Fibroblast of lung (primary cell): ENCODE data around the gene SLC27A4. TPM values are rescaled to one million over a fixed set of nuclear protein-coding genes. Genes with fewer than 3 reads are reported as not detected.

Experiments used
- DNase-seq, 2 donors: peaks; one replicate each; pipeline versions ENCODE4 v3.0.0 to v3.0.0-alpha.2; 2010; ENCODE audit warnings: low read depth in 2 of 2
- H2AFZ ChIP-seq: 2 replicates; pipeline ENCODE4 v1.5.1; 2012; ENCODE audit warnings: low read length, control low read depth, inconsistent platforms
- H3K27ac ChIP-seq: 2 replicates; pipeline ENCODE4 v1.5.1; 2011; ENCODE audit warnings: low read length, control low read depth; ENCODE audit not compliant: insufficient read depth
- H3K27me3 ChIP-seq: 2 replicates; pipeline ENCODE4 v1.5.1; 2011; ENCODE audit warnings: mild to moderate bottlenecking, low read length; ENCODE audit not compliant: control insufficient read depth, insufficient read depth
- H3K36me3 ChIP-seq: 2 replicates; pipeline ENCODE4 v1.5.1; 2011; ENCODE audit warnings: low read length; ENCODE audit not compliant: control insufficient read depth, insufficient read depth
- H3K4me1 ChIP-seq: 2 replicates; pipeline ENCODE4 v1.5.1; 2011; ENCODE audit warnings: low read length; ENCODE audit not compliant: control insufficient read depth, insufficient read depth; ENCODE audit errors: extremely low read depth
- H3K4me2 ChIP-seq: 2 replicates; pipeline ENCODE4 v1.5.1; 2011; ENCODE audit warnings: low read length, control low read depth; ENCODE audit not compliant: insufficient read depth; ENCODE audit errors: extremely low read depth
- H3K4me3 ChIP-seq, 4 experiments: fragments of 200-600 bp in 1 of 4; sonication (generic) in 1 of 4; replicated peaks in 1 of 4; 2 replicates each; pipeline ENCODE4 v1.5.1; 2011 to 2016; ENCODE audit warnings: low read length in 4 of 4, low read depth in 3 of 4, mild to moderate bottlenecking in 3 of 4, control low read depth in 2 of 4, inconsistent platforms in 1 of 4, mixed read lengths in 1 of 4; ENCODE audit not compliant: insufficient read depth in 1 of 4; ENCODE audit errors: control extremely low read depth in 1 of 4
- H3K79me2 ChIP-seq: 2 replicates; pipeline ENCODE4 v1.5.1; 2012; ENCODE audit warnings: mild to moderate bottlenecking, low read length, inconsistent platforms; ENCODE audit not compliant: control insufficient read depth, insufficient read depth
- H3K9ac ChIP-seq: 2 replicates; pipeline ENCODE4 v1.5.1; 2011; ENCODE audit warnings: mild to moderate bottlenecking, low read length, control low read depth; ENCODE audit not compliant: insufficient read depth
- H3K9me3 ChIP-seq: 2 replicates; pipeline ENCODE4 v1.5.1; 2012; ENCODE audit warnings: low read depth, low read length; ENCODE audit not compliant: control insufficient read depth, insufficient read depth
- H4K20me1 ChIP-seq: 2 replicates; pipeline ENCODE4 v1.5.1; 2011; ENCODE audit warnings: low read length; ENCODE audit not compliant: control insufficient read depth, insufficient read depth; ENCODE audit errors: extremely low read depth
- CTCF ChIP-seq, 2 donors: IDR thresholded peaks in 1 of 2; conservative IDR thresholded peaks in 1 of 2; 1 replicate in 1 of 2; 2 replicates in 1 of 2; pipeline ENCODE4 v1.5.1; 2011 to 2012; ENCODE audit warnings: low read length in 2 of 2, control low read depth in 1 of 2, inconsistent platforms in 1 of 2, low read depth in 1 of 2, mild to moderate bottlenecking in 1 of 2
- EZH2 ChIP-seq: IDR thresholded peaks from 2 replicates; pipeline ENCODE4 v1.5.1; 2012; ENCODE audit warnings: low read length, control low read depth, mild to moderate bottlenecking; ENCODE audit errors: missing control alignments
- polyA plus RNA-seq, 2 donors: library from polyadenylated mRNA; depleted of rRNA in 1 of 2; stranded (reverse) in 1 of 2; unstranded in 1 of 2; fragments of >200 nt; gene quantifications; 2 replicates each; pipeline ENCODE4 v1.2.1, GENCODE V29; 2011 to 2012; ENCODE audit warnings: missing spikeins in 1 of 2
- total RNA-seq: library from RNA; depleted of rRNA; stranded (reverse); fragments of >200 nt; gene quantifications from 2 replicates; pipeline ENCODE4 v1.2.1, GENCODE V29; 2014

Gene SLC27A4
- total and polyA plus RNA-seq, 2 donors (not counting 1 experiment from before 2014, with no cell fraction given): 10.3 to 11.7 TPM

GRCh38 chr9:128323791-128324190, 16.5 kb upstream of the SLC27A4 start:
- H3K9ac ChIP-seq: no peak overlapping the region
- H3K36me3 ChIP-seq: peaks cover 11% of the 10 kb centered on the region
- H3K27ac ChIP-seq: no peak overlapping the region
- no peaks in the 10 kb centered on the region for H4K20me1 ChIP-seq
- no peak overlapping the region for H2AFZ ChIP-seq
- H3K79me2 ChIP-seq: peaks cover 29% of the 10 kb centered on the region
- peak overlapping the region; percentile 67 for H3K4me2 ChIP-seq
- TF ChIP-seq CTCF (conservative IDR thresholded peaks at IDR 0.05 in 1 of 2, IDR thresholded peaks at IDR 0.05 in 1 of 2; ENCODE audit: low read depth in 1 of 2, low read length in 2 of 2) (no peak), EZH2 (no peak)
- no peaks in the 10 kb centered on the region for H3K27me3 ChIP-seq
- peak overlapping the region; percentile 82 to 89 (median 88) for H3K4me3 ChIP-seq
- peaks cover 11% of the 10 kb centered on the region for H3K4me1 ChIP-seq
- DNase-seq: no peak
- H3K9me3 ChIP-seq: no peaks in the 10 kb centered on the region

GRCh38 chr9:128324401-128324800, 15.9 kb upstream of the SLC27A4 start:
- Histone ChIP-seq H2AFZ (no peak overlapping the region), H3K36me3 (peaks cover 11% of the 10 kb centered on the region), H3K27ac (no peak overlapping the region), H3K4me2 (no peak overlapping the region), H3K79me2 (peaks cover 29% of the 10 kb centered on the region), H3K9ac (no peak overlapping the region), H3K4me3 (no peak overlapping the region), H3K4me1 (peaks cover 11% of the 10 kb centered on the region), H3K27me3 (no peaks in the 10 kb centered on the region), H4K20me1 (no peaks in the 10 kb centered on the region), H3K9me3 (no peaks in the 10 kb centered on the region)
- DNase-seq: no peak
- TF ChIP-seq EZH2 (no peak), CTCF (conservative IDR thresholded peaks at IDR 0.05 in 1 of 2, IDR thresholded peaks at IDR 0.05 in 1 of 2; ENCODE audit: low read depth in 1 of 2, low read length in 2 of 2) (no peak)

- Histone ChIP-seq H3K4me1 (peaks cover 11% of the 10 kb centered on the region), H3K79me2 (peaks cover 29% of the 10 kb centered on the region), H2AFZ (no peak overlapping the region), H3K4me3 (no peak overlapping the region), H3K36me3 (peaks cover 11% of the 10 kb centered on the region), H4K20me1 (no peaks in the 10 kb centered on the region), H3K27ac (no peak overlapping the region), H3K9me3 (no peaks in the 10 kb centered on the region), H3K9ac (no peak overlapping the region), H3K4me2 (no peak overlapping the region), H3K27me3 (no peaks in the 10 kb centered on the region)
- no peak for DNase-seq
- no peak for TF ChIP-seq EZH2
- no peak for TF ChIP-seq CTCF (conservative IDR thresholded peaks at IDR 0.05 in 1 of 2, IDR thresholded peaks at IDR 0.05 in 1 of 2; ENCODE audit: low read depth in 1 of 2, low read length in 2 of 2)
Measured at GRCh38 chr9:128325629-128326028, 14.7 kb upstream of the SLC27A4 start.
